ENCODE data around the gene DEFB132. TPM values are rescaled to one million over a fixed set of nuclear protein-coding genes. Genes with fewer than 3 reads are reported as not detected.

DEFB132 gene
- total RNA-seq, 1 experiment from 2014 or later = not detected

DNA sequence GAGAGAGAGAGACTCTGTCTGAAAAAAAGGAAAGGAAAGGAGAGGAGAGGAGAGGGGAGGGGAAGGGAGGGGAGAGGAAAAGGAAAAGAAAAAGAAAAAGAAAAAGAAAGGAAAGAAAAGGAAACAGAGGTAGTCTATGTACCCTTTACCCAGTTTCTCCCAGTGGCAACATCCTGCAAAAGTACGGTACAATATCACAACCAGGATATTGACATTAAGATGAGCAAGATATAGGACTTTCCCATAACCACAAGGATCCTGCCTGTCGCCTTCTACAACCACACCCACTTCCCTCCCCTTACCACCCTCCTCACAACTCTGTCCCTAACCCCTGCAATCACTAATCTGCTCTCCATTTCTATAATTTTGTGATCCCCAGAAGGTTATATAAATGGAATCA, 29.0 kb downstream of the DEFB132 start:
- no peak for TF ChIP-seq EZH2 (IDR thresholded peaks at IDR 0.05; ENCODE audit: borderline replicate concordance, low read depth, low read length, poor library complexity, severe bottlenecking)
- TF ChIP-seq, protein P1, sequence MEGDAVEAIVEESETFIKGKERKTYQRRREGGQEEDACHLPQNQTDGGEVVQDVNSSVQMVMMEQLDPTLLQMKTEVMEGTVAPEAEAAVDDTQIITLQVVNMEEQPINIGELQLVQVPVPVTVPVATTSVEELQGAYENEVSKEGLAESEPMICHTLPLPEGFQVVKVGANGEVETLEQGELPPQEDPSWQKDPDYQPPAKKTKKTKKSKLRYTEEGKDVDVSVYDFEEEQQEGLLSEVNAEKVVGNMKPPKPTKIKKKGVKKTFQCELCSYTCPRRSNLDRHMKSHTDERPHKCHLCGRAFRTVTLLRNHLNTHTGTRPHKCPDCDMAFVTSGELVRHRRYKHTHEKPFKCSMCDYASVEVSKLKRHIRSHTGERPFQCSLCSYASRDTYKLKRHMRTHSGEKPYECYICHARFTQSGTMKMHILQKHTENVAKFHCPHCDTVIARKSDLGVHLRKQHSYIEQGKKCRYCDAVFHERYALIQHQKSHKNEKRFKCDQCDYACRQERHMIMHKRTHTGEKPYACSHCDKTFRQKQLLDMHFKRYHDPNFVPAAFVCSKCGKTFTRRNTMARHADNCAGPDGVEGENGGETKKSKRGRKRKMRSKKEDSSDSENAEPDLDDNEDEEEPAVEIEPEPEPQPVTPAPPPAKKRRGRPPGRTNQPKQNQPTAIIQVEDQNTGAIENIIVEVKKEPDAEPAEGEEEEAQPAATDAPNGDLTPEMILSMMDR (conservative IDR thresholded peaks at IDR 0.05; ENCODE audit: low read depth, low read length) = no peak
- Histone ChIP-seq H3K4me3 (ENCODE audit: low read depth, low read length, poor library complexity, severe bottlenecking) (no peak overlapping the region), H3K27ac (ENCODE audit: low read depth, low read length, poor library complexity, severe bottlenecking) (no peak overlapping the region), H3K36me3 (ENCODE audit: insufficient read depth, low read length, poor library complexity, severe bottlenecking) (no peaks in the 10 kb centered on the region), H3K9me3 (ENCODE audit: low read depth, low read length, poor library complexity, severe bottlenecking) (no peaks in the 10 kb centered on the region), H3K4me1 (ENCODE audit: insufficient read depth, low read length, poor library complexity, severe bottlenecking) (peaks cover 11% of the 10 kb centered on the region), H3K27me3 (replicated peaks; ENCODE audit: insufficient read depth, low read depth, low read length, poor library complexity) (no peaks in the 10 kb centered on the region)
- DNase-seq (ENCODE audit: low spot score) = no peak
- no TSS peak for BruUV-seq (replicated peaks)
- intact Hi-C loops (cut with micrococcal nuclease; ENCODE audit: unreplicated experiment) = no loop called here
- POLR2A ChIA-PET (ENCODE audit: low non-redundant PET) = no interaction called here
- CTCF ChIA-PET = no interaction called here

DNA sequence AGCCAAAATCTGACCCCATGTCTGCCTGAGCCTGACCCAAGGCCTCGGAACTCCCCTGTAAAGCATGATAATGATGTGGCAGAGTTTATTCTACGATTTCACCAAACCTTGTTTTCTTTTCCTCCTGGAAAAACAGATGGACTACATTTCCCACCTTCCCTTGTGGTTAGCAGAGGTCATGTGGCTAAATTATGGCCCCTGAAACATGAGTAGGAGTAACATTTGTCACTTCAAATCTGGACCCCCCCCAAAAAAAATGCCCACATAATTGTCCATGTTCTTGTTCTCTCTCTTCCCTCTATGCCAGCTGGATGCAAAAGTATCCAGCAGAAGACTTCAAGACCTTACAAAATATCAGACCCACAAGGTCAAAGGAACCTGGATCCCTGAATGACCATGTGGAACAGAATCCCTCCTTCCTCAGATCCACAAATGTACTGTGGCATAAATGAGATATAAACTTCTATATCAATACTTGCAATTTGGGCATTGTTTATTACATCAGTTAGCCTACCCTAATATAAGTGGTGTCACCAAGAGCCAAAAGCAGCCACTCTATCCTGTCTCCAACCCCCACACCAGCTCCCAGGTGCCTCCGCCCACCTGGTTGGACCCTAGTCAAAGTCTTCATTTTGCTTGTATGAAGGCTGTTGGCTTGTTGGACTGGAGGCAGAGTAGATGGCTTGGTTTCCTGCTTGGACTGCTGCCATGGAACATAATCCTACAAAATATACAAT, 31.6 kb downstream of the DEFB132 start:
- CTCF ChIA-PET = no interaction called here
- H3K36me3 ChIP-seq (ENCODE audit: insufficient read depth, low read length, poor library complexity, severe bottlenecking) = no peaks in the 10 kb centered on the region
- no peak for DNase-seq (ENCODE audit: low spot score)
- POLR2A ChIA-PET (ENCODE audit: low non-redundant PET) = no interaction called here
- peak overlapping the region; percentile 78 for H3K27ac ChIP-seq (ENCODE audit: low read depth, low read length, poor library complexity, severe bottlenecking)
- TF ChIP-seq, protein P1 (conservative IDR thresholded peaks at IDR 0.05; ENCODE audit: low read depth, low read length) = no peak
- TF ChIP-seq EZH2 (IDR thresholded peaks at IDR 0.05; ENCODE audit: borderline replicate concordance, low read depth, low read length, poor library complexity, severe bottlenecking) = no peak
- intact Hi-C loops (cut with micrococcal nuclease; ENCODE audit: unreplicated experiment) = no loop called here
- no peaks in the 10 kb centered on the region for H3K27me3 ChIP-seq (replicated peaks; ENCODE audit: insufficient read depth, low read depth, low read length, poor library complexity)
- H3K4me1 ChIP-seq (ENCODE audit: insufficient read depth, low read length, poor library complexity, severe bottlenecking) = peaks cover 11% of the 10 kb centered on the region
- no peaks in the 10 kb centered on the region for H3K9me3 ChIP-seq (ENCODE audit: low read depth, low read length, poor library complexity, severe bottlenecking)
- peak overlapping the region; percentile 64 for H3K4me3 ChIP-seq (ENCODE audit: low read depth, low read length, poor library complexity, severe bottlenecking)
- no TSS peak for BruUV-seq (replicated peaks)

DNA sequence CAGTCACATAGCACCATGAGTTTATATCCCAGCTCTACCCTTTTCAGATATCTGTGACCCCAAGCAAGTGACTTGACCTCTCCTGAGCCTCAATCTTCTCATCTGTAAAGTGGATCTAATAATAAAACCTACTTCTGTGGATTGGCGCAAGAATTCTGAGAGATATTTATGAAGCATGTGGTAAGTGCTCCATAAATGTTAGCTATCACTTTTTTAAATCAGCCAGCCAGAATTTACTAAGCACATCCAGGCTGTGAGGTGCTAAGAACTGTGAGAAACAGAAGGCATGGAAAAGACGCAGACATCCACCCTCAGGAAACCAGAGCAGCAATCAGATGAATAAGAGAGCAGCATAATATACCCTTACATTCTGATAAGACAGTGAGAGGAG, 32.2 kb downstream of the DEFB132 start:
- TF ChIP-seq, protein P1 (conservative IDR thresholded peaks at IDR 0.05; ENCODE audit: low read depth, low read length) = no peak
- TF ChIP-seq EZH2 (IDR thresholded peaks at IDR 0.05; ENCODE audit: borderline replicate concordance, low read depth, low read length, poor library complexity, severe bottlenecking) = no peak
- H3K4me1 ChIP-seq (ENCODE audit: insufficient read depth, low read length, poor library complexity, severe bottlenecking) = peaks cover 11% of the 10 kb centered on the region
- H3K27ac ChIP-seq (ENCODE audit: low read depth, low read length, poor library complexity, severe bottlenecking) = peak overlapping the region; percentile 78
- peak overlapping the region; percentile 64 for H3K4me3 ChIP-seq (ENCODE audit: low read depth, low read length, poor library complexity, severe bottlenecking)
- H3K9me3 ChIP-seq (ENCODE audit: low read depth, low read length, poor library complexity, severe bottlenecking) = no peaks in the 10 kb centered on the region
- POLR2A ChIA-PET (ENCODE audit: low non-redundant PET) = no interaction called here
- no TSS peak for BruUV-seq (replicated peaks)
- H3K36me3 ChIP-seq (ENCODE audit: insufficient read depth, low read length, poor library complexity, severe bottlenecking) = no peaks in the 10 kb centered on the region
- H3K27me3 ChIP-seq (replicated peaks; ENCODE audit: insufficient read depth, low read depth, low read length, poor library complexity) = no peaks in the 10 kb centered on the region
- CTCF ChIA-PET = no interaction called here
- intact Hi-C loops (cut with micrococcal nuclease; ENCODE audit: unreplicated experiment) = no loop called here
- DNase-seq (ENCODE audit: low spot score) = no peak
